ENCODE data around the gene ANKRD34B.

- TF ChIP-seq, protein P1, sequence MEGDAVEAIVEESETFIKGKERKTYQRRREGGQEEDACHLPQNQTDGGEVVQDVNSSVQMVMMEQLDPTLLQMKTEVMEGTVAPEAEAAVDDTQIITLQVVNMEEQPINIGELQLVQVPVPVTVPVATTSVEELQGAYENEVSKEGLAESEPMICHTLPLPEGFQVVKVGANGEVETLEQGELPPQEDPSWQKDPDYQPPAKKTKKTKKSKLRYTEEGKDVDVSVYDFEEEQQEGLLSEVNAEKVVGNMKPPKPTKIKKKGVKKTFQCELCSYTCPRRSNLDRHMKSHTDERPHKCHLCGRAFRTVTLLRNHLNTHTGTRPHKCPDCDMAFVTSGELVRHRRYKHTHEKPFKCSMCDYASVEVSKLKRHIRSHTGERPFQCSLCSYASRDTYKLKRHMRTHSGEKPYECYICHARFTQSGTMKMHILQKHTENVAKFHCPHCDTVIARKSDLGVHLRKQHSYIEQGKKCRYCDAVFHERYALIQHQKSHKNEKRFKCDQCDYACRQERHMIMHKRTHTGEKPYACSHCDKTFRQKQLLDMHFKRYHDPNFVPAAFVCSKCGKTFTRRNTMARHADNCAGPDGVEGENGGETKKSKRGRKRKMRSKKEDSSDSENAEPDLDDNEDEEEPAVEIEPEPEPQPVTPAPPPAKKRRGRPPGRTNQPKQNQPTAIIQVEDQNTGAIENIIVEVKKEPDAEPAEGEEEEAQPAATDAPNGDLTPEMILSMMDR (IDR thresholded peaks at IDR 0.05) = no peak
- TF ChIP-seq EZH2 (IDR thresholded peaks at IDR 0.05; ENCODE audit: borderline replicate concordance, insufficient read depth, low read depth, low read length, poor library complexity, severe bottlenecking) = no peak
Measured at GRCh38 chr5:80584770-80585169, 14.7 kb upstream of the ANKRD34B start.
